ENCODE measurements around the gene FOXB1.

The FOXB1 gene

DNA sequence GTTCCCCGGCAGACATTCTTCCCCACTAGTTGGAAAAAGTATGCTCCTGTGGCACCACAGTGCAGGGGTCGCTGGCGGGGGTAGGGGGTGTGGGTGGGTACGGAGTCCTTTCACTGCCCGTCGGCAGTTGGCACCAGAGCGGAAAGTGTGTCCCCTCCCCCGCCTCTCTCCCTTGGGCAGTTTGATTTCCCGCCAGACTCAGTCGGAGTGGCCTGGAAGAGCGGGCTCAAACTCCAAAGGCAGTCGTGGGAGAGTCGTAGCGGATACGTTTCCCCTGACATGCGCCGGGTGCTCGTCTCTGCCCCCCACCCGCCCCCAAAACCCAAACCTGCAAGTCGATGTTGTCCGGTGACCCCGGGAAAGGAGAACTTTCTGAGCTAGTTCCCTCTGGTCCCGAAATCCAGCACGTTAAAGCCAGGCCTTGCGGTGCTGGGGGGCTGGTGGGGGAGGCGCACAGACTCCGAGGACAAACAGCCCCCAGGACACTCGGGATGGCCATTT lies 4.4 kb upstream of the FOXB1 start:
- no peak for DNase-seq

- DNase-seq = no peak
These were observed 3.8 kb upstream of the FOXB1 start for GRCh38 chr15:60000113-60000823.

DNA sequence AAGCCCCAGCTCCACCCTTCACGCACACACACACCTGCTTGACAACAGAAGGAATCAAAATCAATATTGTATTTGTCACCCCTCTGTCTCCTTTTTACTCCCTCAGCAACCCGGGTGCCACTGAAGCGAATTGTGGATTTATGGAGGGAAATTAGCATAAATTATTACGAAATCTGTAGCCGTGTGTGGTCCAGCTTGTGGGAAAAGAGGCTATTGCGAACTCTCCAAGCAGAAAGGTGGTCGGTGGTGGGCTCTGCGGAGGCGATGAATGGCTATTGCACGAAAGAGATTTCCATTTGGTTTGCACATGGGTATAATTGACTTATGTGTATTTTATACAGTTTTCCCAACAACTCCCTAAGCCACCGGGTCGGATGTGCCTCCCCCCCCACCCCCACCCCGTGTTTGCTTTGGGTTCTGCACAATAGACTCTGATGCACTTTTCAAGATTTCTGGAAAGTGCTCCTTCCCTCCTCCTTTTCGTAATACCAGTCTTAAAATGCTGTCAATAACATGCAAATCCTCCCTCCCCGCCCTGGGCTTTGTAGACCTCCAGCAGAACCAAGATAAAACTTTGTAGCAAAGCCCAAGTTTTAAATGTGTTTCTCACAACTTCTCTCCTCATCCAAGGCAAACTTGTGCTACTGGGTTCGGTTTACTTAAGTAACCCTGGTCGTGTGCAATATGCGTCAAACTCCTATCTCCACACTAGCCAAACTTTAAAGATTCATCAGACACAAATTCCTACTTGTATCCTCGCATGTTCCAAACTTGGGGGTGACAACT lies 3.1 kb upstream of the FOXB1 start:
- DNase-seq = no peak

GRCh38 chr15:60001610-60002527 lies 2.2 kb upstream of the FOXB1 start:
- no peak for DNase-seq

DNA sequence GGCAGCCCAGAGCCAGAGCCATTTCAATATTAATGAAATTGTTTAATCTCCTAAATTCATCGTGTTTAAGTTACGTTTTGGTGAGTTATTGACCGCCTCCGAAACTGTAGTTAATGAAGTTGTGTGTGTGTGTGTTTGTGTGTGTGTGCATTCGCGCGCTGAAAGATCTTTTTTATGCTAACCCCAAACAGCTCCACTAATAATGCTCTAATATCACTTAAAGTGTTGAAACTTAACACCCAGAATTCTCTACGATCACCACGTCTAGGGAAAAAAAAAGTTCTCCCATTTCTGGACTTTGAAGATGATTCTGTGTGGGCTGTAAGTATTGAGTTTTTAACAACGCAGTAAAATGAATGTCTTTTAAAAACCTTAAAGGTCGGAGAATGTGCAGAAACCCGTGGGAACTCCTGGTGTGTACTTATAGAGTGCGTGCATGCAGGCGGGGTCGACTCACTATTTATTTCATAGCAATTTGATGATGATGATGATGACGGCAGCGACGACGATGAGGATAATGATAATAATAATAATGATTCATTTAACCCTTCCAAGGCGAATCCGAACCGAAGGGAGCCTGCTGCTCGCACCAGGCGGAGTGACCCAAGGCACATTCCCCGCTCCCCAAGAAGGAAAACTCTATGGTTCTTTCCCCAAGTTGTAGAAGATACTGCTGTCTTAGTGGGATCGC lies 1.4 kb upstream of the FOXB1 start:
- DNase-seq = no peak

GRCh38 chr15:60003243-60004008 lies 685 bp upstream of the FOXB1 start:
- no peak for DNase-seq

- no peak for DNase-seq
These were observed 788 bp downstream of the FOXB1 start for GRCh38 chr15:60004846-60005351.

DNA sequence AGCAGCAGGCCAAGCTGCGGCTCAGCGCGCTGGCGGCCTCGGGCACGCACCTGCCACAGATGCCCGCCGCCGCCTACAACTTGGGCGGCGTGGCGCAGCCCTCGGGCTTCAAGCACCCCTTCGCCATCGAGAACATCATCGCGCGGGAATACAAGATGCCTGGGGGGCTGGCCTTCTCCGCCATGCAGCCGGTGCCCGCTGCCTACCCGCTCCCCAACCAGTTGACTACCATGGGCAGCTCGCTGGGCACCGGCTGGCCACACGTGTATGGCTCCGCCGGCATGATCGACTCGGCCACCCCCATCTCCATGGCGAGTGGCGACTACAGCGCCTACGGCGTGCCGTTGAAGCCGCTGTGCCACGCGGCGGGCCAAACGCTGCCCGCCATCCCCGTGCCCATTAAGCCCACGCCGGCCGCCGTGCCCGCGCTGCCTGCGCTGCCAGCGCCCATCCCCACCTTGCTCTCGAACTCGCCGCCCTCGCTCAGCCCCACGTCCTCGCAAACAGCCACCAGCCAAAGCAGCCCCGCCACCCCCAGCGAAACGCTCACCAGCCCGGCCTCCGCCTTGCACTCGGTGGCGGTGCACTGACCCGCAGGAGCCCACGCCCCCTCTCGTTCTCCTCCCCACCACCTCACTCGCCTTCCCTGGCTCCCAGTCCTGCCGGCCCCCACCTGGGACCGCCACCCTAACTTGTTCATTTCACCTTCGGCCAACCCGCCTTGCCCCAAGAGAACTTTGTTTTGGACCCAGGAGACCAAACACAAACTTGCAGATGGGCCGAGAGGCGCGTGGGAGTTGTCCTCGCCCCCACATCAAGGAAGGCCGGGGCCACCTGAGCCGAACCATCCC lies 1.5 kb downstream of the FOXB1 start:
- DNase-seq = no peak

DNA sequence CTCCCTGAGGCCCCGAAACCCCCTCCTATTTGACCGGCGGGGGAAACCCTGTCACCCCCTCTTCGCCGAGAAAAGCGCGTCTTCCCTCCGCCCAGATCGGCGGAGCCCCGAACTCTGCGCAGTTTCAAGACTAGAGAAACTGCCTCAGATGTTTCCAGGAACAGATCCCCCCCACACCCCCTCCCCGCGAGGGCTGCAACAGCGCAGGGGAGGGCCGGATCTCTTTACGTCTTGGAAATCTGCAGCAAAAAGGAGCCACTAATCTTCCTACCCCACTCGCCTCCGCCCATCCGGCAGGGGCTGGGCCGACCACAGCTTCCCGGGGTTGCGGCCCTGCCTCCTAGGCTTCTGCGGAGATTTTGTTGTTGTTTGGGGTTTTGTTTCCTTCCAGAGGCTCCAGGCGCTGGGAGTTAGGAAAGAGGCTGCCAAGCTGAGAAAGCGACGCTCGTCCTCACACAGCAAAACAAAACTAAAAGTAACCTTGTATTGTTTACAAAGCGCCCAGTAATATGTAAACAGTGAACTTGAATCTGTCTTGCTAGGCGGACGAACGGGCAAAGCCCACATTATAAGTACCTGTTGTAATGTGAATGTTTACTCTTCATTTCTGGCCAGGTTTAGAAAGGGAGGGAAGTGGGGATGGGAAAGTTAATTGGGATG lies 2.2 kb downstream of the FOXB1 start:
- DNase-seq = no peak

GRCh38 chr15:60006873-60007272 lies 2.8 kb downstream of the FOXB1 start:
- DNase-seq = no peak

DNA sequence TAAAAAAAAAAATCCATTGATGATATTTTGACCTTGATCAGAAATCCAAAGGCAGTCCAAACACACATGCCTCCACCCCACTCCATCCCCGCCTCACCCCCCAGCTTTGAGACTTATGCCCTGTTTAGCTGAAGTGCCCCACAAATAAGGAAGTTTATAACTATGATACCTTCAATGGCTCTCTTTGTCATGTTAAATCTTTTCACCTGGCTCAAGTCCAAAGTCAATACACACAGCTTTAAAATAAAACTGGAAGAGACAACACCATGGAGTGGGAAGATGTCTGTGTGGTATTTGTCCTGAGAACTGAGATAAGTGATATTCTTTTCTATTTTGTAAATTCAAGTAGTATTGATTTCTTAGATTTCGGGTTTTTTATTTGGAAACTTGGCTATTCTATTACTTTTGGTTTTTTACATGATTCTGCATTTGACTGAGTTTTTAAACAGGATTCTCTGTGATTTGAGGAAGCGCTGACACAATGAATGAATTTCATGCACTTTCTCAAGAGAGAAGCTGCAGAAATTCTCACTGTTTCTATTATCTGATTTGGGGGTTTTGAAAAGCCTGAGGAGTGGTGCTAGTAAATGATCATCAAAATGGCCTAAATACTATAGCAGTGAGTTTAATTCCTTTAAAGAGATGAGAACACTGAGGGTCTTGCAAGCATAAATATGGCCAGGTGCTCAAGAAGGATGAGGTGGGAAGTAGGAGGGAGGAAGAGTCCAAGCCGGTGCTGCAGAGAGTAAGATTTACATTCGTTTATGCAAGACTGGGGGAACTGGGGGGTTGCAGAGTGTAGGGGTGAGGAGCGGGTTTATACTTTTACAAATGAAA lies 5.2 kb downstream of the FOXB1 start:
- DNase-seq = no peak

DNA sequence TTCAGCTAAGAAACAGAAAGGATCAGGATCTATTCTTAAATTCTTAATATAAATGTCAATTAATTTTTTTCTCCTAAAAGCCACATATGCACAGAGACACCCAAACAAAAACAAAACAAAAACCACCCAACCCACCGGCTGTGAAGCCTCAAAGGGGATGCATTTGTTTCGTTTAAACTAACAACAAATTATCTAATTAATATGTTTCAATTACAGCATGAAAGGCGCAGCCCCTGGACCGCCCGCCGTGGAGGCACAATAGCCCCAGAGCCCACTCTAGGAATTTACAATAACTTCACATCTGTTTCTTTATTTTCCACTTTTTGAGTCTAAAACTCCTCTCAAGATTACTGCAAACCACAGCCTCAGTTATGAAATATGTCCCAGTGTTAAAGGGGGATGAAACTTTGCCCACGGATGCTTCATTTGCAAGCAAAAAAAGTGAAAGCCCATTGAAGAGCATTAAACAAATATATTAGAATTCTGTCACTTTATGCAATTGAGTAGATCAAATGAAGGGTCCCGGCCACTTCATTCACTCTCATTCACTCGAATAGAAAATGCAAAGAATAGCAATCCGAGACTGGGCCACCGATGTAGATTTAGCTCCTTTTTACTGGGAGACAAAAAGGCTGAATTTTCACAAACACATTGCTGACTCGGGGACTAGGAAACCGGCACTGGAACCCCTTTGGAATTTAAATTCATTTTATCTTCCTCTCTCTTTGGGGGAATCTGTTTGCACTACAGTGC lies 6.0 kb downstream of the FOXB1 start:
- no peak for DNase-seq

GRCh38 chr15:60010858-60011257 lies 6.7 kb downstream of the FOXB1 start:
- no peak for DNase-seq

GRCh38 chr15:60012695-60013094 lies 8.6 kb downstream of the FOXB1 start:
- DNase-seq = no peak

DNA sequence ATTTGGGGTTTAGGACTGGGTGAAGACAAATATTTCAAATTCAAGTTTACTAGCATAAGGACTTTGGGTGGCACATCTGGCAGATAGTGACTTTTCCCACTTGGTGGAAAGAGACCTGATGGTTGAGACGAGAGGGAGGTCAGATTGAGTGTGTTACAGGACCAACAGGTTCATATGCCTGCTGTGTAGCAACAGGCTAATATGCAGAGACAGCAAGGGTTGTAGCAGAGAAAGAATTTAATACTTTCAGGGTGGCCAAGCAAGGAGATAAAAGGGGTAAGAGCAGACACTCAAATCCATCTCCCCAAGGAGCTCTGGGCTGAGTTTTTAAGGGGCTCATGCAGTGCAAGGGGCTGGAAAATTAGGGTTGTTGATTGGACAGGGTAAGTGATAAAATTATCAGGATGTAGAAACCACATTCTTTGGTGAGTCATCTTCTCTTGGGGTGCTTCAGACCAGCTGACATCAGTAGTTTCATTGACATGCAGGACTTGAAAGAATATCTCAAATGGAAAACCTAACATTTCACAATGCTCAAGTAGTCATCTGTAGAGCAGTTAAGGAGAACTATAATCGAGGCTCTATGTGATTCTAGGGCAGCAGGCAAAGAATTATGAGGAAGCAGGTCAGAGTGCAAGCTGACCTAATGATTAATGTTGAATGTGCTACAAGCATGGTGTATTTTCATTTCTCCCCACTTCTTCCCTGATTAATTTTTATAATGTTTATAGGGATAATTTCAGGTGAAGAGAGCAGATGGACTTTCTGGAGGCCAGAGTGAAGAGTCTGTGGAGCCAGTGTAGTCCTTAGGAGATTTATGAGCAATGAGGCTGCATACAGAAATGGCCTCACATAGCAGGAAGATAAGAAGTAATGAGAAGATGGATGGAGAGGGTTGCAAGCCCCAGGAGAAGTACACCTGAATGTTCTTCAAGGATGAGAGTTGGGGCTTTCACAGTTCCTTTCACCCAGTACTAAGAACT lies 13.7 kb downstream of the FOXB1 start:
- DNase-seq = no peak

GRCh38 chr15:60020736-60021135 lies 16.6 kb downstream of the FOXB1 start:
- no peak for DNase-seq
